GM21390 (cell line): ENCODE measurements around the gene TMEM198.

Experiments used
- ATAC-seq: cut with Tn5 transposase; IDR thresholded peaks from one replicate; pipeline ENCODE4 v1.9.1; 2021; ENCODE audit not compliant: unreplicated experiment

TMEM198 gene

DNA sequence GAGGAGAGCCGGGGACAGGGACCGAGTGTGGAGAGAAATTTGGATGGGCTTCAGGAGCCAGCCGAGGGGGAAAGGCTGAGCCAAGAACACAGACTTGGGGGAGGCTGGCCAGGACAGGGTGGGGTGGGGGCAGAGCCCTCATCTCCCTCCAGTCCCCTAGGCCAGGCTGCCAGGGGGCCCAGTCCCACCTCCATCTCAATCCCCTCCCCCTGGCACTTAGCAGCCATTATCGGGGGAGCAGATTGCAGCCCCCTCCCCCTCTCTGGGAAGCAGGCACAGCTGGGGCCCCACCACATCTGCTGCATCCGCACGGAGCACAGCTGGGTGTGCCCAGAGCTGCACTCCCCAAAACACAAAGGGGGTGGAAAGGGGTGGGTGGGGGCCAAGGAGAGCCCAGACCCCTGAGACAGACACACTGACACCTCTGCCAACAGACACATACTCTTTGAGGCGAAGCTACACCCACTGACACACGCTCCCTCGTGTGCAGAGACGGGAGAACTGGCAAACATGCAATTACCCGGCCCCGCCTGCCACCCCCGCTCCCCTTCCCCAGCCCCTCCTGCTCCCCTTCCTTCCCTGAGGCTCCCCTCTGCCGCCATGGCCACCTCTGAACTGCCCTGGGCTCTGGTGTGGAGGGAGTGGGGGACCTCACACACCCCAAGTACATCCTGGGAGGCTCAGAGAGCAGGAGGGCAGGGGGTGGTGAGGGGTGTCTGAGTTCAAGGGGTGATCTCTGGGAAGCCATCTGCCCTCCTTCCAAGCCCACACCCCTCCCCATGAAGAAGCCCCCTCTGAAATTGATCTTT lies 34.7 kb upstream of the TMEM198 start:
- ATAC-seq, result peak; percentile 22

DNA sequence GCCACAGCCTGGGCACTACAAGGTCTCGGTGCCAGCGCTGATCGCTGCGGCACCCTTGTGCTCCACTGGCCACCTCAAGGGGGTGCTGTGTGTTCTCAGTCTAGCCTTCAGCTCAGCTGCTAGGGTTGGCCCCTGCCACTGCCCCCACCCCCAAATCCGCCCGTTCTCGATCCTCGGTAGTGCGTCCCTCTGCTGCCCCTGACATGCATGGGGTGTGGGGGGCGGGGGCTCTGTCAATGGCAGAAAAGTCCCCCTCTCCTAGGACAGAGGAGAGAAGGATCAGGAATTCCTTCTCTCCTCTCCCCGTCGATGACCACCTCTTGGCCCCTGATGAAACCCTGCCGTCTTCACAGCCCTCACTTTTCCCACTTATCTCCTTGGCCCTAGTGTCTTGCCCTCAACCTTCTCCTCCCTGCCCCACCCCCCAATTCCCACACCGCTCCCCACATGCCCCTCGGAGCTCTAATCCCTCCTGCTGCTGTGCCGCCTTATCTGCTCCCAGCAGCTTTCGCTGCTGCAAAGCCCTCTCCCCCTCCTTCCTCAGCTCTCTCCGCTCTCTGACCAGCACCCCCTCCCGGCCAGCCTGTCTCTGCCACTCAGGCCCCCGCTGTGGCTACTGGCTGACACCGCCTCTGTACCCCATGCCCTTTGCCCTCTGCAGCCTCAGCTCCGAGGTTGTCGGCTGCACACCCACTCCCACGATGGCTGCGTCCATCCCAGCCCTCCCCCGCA lies 33.9 kb upstream of the TMEM198 start:
- peak; percentile 71 for ATAC-seq

DNA sequence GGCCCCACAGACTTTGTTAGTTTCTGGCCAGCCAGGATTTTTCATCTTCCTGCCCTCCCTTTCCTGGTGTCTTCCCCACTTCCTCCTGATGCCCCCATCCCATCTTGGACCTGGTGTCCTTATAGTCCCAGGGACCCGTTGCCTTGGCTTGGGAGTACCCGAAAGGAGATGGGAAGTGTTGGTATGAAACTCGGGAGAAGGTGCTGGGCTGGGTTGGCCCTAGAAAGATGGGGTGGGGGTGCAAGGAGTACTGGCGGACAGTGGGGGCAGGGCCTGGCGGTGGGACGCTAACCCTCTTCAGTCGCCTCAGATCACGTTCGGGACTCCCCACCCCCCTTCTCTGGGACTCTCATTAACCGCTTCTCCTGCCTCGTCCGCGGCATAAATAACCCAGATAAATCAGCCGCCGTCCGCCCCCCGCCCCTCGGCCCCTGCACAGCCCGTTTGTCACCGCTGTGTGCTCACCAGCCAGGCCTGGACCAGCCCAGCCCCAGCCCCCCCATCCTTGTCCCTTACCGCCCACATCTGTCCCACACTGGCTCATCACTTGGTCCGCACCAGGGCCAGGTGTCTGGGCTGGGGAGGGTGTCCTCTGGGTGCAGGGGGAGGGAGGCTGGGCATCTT lies 33.2 kb upstream of the TMEM198 start:
- no peak for ATAC-seq

DNA sequence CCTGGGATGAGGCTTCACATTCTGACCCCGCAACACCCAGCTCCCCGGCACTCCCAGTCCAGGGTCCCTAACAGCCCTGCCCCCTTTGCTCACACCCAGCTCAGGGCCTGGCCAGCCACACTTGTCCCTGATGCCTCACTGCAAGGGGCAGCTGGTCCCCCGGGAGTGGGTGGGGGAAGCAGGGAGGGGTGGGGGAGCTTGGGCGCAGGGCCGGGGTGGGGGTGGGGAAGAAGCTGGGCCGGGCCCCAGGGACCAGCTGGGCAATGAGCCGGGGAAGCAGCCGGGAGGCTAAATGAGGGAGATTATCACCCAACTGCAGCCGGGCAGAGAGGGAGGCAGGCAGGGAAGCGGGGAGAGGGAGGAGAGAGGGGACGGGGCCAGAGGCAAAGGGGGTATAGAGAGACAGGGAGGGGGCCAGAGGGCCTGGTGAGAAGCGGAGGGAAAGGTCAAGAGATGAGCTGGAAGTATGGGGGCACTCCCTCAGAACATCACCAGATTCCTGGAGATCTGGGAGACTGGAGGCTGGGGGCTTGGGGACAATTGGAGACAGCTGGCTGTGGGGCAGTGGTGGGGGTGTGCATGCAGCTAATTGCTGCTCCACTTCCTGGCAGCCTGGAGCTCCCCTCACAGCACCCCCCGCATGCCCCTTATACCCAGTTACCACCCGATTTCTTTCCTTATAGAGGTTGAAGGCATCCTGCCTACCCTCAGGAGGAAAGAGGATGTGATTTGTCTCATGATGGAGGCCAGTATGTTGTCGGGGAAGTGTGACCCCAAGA lies 32.1 kb upstream of the TMEM198 start:
- no peak for ATAC-seq

DNA sequence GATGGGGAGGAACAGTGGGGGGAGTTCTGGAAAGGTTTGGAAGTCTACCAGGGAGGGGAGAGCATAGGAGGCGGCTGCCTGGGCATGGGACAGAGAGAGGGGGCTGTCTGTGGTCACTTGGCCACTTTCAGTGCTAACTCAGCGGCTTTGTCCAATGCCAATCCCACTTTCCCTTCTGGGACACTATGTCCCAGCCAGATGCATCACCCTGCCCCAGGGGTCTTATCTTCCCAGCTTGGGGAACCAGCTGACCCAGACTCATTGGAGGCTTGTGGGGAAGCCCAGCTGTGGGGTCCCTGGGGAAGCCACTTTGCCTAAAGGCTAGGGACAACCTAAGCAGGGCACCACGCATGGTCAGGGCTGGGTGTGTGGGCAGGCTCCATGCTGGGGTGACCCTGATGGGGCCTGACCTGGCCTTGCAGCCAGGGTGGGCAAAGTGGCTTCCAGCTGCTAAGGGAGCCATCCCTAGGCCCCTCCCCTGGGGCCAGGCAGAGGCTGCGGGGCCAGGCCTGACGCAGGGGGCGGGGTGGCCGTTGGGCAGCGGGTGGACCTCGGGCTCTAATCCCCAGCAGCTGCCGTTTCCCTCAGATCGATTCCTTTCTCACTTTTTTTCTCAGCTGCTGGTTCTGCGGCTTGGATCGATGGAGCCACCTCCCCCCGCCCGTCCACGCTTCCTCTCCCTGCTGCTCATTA lies 31.2 kb upstream of the TMEM198 start:
- no peak for ATAC-seq

DNA sequence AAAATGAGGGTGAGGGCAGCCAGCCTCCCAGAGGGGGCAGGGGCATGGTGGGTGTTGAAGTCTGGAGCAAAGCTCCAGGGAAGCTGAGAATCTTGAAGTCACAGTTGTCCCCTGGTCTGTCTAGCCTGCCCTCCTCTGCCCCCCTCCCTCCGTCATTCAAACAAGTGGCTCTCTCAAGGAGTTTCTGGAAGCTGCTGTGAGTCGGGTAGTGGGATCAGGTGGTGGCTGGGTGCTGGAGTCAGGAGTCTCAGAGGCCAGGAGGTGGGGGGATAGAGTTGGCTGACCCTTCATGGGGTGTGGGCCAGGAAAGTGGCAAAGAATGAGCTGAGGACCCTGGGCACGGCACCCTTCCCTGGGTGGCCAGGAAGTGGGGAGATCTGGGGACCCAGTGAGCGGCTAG lies 30.0 kb upstream of the TMEM198 start:
- ATAC-seq, result no peak

DNA sequence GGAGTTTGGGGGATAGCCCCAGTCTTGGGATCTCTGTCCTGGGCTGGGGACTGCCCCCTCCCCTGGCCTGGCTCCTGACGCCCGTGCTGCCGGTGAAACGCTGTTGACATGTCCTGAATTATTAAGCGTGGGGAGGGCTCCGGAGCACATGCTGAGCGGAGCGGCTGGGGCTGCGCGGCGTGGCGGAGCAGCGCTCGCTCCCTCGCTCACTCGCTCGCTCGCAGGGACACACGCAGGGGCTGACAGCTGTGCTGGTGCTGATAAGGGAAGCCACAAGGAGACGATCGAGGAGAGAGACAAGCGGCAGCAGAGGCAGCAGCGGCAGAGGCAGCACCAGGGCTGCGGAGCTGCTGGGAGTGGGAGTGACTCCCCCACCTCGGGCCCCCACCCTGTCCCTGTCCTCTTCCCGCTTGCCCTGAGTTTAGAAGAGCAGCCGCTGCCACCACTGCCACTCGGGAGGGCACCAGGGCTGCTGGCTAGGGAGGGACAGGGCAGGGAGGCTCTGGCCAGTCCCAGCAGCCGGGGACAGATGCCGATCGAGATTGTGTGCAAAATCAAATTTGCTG lies 29.5 kb upstream of the TMEM198 start, which contains the start of gene ASIC4:
TSS of gene ASIC4 (plus strand) at position 287 of the 566 bp plus-strand sequence. CDS start at position 530, 243 bp downstream.
- ATAC-seq, result no peak

DNA sequence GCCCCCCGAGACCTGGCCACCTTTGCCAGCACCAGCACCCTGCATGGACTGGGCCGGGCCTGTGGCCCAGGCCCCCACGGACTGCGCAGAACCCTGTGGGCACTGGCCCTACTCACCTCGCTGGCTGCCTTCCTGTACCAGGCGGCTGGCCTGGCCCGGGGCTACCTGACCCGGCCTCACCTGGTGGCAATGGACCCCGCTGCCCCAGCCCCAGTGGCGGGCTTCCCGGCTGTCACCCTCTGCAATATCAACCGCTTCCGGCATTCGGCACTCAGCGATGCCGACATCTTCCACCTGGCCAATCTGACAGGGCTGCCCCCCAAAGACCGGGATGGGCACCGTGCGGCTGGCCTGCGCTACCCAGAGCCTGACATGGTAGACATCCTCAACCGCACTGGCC lies 29.0 kb upstream of the TMEM198 start:
- ATAC-seq, result no peak

DNA sequence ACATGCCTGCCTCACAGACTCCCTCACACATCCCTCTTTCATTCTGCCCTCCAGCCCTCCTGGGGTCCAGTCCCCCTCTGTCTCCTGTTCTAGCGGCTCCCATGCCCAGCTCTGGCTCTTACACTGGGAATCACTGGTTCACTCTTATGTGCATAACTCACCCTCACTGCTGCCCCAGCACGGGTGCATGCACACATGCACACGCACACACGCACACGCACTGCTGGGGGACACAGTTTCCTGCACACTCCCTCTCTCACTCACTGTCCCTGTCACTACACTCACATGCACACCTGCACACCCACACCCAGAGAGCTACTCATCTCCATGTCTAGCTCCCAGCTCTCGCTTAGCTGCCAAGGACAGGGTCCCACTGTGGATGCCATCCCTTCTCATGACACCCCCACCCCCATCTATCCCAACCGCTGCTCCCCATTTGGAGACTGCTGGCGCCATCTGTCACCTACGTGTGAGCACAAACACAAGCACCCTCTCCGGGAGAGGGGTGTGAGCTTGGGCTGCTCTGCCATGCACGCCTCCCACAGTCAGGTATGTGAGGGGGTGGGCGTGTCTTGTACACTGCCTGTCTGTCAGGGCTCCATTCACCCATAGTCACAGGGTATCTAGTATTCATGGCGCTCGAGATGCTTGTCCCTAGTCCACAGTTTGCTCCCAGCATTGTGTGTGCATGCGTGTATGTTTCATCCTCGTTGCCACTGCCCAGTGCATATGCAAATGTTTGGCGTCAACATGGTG lies 27.8 kb upstream of the TMEM198 start:
- no peak for ATAC-seq

DNA sequence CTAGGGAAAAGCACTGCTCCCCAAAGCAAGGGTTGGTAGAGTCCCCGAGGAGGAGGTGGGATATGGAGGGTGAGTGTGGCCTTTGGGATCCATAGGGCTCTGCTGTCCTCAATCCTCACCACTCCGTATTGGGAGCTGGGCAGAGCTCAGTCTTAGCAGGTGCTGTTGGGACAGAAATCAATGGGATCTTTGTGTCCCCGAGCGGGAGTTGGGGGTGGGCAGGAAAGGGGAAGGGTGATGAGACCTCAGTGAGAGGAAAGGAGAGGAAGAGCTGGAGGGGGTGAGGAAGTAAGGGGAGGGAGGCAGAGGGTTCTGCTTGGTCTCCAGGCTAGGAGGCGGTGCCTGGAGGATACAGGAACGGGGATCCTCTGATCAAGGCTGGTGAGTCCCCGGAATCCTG lies 26.9 kb upstream of the TMEM198 start:
- ATAC-seq, result no peak

DNA sequence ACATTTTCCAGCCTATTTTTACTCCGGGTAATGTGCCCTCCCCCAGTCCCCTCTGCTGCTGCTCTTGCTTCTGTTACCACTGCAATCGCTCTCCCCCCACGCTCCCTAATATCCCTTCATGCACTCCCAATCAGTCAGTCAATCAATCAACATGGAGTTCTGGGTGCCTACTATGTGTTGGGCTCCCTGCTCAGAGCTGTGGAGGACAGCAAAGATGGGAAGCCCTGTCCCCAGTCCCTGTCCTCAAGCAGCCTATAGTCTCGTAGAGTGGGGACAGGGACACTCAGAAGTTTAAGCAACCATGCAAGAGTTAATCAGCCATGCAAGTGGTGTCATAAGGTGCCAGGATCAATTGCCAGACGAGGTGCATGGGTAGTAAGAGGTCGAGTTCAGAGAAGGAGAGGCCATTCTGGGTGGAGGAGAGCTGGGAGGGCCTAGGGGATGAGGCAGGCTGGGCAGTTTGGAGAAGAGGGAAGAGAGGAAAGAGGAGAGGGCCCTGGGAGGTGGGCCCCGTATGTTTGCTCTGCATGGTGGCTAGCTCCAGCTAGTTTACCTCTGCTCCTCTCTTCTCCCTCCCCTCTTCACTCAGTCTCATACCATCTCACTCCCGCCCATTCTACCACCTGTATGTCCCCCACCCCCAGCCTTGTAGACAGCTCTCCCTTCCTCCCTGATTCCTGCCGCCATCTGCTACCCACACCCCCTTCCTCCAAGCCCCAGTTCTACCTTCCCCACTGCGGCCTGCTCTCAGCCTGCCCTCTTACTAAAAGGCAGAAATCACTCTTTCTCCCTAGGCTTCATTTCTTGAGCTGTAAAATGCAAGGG lies 25.7 kb upstream of the TMEM198 start:
- ATAC-seq, result no peak

DNA sequence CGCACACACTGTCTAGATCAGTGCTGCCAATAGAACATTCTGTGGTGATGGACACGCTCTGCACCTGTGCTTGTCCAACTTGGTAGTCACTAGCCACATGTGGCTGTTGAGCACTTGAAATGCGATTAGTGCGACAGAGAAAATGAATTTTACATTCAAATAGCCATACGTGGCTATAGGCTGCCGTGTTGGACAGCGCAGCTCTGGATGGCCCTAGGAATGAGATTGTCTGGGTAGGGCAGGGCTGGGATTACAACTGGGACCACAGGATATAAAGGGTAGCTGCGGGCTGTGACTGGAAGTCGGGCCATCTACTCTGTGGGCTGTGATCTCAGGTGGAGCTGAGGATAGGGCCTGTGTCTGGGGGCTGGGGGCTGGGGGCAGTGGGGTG lies 24.3 kb upstream of the TMEM198 start:
- ATAC-seq, result no peak

DNA sequence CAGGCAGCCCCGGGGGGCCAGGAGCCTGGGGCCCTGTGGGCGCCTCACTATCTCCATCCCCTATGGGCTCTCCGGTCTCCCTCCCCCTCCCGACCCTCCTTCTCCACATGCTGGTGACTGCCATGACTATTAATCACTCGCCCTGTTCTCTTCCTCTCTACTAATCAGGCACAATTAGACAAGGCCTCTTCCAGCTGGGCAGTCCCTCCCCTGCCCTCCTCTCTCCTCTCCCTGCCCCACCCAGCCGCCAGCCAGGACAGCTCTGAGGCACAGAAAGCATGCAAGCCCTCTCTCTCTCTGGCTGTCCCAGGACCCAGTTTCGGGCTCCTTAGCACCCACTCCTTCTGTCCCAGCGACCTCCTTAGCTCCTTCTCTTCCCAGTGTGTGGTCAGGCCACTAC lies 23.7 kb upstream of the TMEM198 start:
- ATAC-seq, result no peak

DNA sequence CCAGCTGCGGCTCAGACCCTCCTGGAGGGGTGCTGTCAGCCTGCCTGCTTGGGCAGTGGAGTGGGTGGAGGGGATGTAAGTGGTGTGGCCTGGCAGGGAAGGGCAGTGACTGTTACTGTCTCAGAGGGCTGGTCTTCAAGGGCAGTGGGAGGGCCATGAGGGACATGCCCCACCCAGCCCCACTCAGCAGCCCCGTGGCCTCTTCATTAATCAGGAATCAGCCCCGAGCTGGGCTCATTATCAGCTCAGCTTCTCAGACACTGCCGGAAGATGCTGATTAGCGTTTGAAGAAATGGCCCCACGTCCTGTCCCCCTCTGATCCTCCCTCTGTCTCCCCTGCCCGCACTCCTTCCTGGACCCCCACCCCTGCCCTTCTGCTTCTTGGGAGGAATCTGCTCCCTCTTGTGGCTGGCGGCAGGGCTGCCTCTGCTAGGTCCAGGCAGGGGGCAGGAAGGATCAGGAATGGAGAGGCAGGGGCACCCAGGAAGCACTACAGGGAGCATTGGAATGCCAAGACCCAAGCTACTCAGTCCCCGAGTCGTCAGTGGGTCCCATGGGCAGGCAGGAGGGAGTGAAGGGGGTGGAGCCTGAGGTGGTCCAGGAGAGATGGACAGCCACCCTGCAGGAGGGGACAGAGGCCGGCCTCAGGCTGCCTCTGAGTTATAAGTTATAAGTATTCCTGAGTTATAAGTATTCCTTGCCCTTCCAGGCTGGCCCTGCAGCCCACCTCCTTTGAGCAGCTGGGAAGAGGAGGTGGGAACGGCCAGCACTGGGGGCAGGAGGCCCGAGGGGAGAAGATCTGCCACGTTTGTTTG lies 22.6 kb upstream of the TMEM198 start:
- no peak for ATAC-seq

DNA sequence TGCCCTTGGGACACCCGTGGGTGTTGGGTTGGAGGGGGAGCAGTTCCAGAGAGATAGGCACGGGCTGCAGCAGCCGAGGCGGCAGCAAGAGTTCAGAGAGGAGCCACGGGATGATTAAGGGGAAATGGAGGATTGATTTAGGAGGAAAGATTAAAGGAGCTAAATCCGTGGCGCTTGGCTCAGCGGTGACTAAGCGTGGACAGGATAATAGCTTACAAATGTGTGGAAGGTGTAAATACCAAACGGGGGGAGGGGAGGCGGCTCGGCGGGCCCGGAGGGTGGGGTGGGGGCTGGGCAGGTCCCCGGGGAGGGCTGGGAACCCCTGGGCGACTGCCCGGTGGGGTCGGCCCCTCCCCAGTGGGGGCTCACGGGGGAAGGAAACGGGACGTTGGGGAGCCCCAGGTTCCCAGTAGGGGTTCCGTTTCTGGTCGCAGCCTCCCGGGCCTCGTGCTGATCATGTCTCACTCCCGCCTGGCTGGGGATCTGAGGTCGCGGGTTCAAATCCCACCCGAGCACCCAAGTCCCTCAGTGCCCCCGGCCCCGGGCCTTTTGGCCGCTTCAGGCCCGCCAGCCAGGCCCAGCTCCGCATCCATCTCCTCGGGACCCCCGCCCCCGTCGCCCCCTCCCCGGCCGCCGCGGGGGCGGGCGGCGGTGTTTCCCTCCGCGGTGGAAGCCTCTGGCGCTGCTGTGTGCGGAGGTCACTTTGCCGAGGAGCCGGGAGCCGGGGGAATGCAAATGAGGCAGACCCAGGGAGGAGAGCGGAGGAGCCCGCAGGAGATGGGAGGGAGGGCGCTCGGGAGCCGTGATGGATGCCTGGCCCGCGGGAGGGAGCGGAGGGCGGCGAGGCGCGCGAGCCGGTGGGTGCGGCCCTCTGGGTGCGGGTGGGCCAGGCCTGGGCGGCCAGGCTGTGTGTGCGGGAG lies 21.5 kb upstream of the TMEM198 start:
- ATAC-seq, result no peak

DNA sequence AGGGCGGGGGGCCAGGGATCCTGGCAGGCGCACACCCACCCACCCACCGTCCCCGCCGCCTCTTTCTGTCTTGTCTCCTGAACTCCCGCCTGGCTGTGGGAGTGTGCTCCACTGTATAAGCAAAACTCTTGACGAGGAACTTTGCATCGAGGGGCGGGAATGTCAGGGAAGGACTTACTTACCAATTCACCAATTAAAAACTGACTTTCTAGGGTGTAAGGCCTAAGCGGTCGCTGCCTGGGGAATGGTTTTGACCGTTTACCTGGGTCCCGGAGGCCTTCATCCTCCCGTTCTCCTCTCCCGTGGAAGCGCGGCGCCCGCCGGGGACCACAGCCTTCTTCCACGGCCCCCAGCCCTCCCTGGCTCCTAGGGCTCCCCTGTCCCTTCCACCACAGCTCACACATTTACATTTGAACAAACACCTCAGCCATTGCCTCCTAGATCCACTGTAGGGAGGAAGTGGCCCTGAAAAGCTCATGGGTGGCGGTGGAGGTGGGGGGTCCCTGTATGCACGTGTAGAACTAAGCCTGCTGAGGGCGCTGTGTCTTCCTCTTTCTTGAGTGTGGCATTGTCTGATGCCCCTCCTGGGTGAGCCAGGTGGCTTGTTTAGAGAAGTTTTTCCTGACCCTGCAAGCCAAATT lies 20.7 kb upstream of the TMEM198 start:
- ATAC-seq, result no peak
